Measurements from ENCODE around the gene TNS4.
"Not testable (repeated sequence)": the region's sequence is repeated elsewhere in the genome, so short reads cannot be mapped to it uniquely, and the experiment has no call there.

The TNS4 gene, protein sequence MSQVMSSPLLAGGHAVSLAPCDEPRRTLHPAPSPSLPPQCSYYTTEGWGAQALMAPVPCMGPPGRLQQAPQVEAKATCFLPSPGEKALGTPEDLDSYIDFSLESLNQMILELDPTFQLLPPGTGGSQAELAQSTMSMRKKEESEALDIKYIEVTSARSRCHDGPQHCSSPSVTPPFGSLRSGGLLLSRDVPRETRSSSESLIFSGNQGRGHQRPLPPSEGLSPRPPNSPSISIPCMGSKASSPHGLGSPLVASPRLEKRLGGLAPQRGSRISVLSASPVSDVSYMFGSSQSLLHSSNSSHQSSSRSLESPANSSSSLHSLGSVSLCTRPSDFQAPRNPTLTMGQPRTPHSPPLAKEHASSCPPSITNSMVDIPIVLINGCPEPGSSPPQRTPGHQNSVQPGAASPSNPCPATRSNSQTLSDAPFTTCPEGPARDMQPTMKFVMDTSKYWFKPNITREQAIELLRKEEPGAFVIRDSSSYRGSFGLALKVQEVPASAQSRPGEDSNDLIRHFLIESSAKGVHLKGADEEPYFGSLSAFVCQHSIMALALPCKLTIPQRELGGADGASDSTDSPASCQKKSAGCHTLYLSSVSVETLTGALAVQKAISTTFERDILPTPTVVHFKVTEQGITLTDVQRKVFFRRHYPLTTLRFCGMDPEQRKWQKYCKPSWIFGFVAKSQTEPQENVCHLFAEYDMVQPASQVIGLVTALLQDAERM

DNA sequence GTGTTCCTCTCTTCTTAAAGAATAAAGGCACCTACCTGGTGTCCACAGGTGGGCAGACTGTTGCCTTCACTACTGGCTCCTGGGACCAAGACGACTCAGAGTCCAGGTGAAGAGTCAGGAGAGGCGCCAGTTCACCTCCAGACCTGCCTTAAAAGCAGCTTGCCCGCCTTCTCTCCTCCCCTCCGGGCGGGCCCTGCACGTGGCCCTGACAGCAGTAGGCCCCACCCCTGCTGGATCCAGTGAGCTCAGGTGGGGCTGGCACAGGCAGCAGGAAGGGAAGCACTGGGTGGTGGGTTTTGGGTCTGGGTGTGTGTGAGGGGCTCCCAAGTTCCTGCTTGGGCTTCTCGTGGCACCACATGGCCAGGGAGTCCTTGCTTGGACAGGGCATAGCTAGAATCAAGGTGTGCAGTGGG is at the start of gene TNS4:
Gene TNS4, minus strand, starts transcription at position 125 of the 413 bp plus-strand sequence. CDS start 5,198 bp downstream, outside the sequence.
- in situ Hi-C loops (cut with HindIII; ENCODE audit: low pct_ligation_motif_present, low pct_unique_long_range_greater_than_20kb, low sequenced_read_pairs) = no loop called here
- DNase-seq = no peak

DNA sequence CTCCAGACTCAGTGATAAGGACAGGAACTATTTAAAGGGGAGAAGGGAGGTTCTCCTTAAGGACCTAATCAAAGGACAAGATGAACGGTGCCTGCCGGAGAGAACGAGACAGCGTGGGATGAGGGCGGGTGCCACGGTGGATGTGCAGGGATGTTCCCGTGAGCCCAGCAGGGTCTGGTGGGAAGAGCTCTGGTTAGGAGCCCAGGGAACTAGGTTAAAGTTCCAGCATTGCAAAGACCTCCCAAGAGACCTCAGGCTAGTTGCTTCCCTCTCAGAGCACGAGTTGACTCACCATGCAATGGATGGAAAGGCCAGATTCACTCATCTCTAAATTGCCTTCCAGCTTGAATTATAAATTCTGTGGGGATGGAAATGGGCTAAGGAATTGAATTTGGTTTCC is 49.2 kb upstream of the TNS4 start:
- in situ Hi-C loops (cut with HindIII; ENCODE audit: low pct_ligation_motif_present, low pct_unique_long_range_greater_than_20kb, low sequenced_read_pairs) = no loop called here
- DNase-seq = no peak

DNA sequence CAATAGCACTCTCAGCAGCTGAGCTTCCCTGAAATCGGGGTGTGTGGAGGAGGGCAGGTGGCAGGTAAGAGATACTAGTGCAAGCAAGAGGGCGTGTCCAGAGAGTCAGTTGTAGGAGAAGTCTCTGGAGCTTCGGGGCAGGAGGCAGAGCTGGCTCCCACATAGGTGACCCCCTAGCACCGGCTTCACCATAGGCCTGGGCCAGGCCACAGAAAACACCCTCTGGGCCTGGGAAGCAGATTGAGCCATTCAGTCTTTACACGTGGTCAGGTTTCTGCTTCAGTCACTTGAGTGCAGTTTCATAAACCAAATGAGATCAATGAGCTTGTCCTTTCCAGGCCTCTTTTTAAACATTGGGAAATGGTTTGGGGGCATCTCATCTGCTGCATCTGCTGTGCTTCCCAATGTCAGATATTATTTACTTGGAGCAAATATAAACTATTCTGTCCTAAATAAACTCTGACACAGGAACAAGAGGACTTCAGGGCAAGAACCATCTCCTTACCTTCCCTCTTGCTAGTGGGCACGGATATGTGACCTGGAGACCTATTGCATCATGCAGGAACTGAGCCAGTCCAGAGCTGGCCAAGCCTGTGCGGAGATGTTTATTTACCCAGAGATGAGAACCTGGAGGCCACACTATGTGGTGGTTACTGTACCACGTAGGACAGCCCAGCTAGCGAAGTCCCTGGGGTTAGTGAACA is 47.7 kb upstream of the TNS4 start:
- in situ Hi-C loops (cut with HindIII; ENCODE audit: low pct_ligation_motif_present, low pct_unique_long_range_greater_than_20kb, low sequenced_read_pairs) = loop anchor here (25.0 kb wide), 2 partner anchors 112 to 237 kb away; partner anchors contain the start of genes IGFBP4 and RARA
- no peak for DNase-seq

DNA sequence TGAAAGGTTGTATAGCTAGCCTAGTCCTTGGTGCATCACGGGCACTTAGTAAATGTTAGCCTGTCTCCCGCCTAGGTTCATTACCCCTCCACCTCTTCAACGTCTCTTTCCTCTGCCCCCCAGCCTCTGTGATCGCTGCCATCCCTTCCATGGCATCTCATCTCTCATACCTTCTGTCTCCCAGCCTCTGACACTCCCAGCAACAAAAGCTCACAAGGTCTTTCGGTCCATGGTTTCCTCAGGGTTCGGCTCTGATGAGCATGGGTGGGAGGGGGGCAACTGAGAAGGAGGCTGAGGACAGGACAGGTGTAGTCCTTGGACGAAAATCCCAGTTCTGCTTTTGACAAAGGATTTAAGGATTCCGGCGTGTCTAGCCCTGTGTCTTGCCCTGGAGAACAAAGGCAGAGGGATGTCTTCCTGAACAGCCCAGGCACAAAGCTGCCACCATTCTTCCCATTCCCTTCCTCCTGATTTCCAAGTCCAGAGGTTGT is 47.1 kb upstream of the TNS4 start:
- in situ Hi-C loops (cut with HindIII; ENCODE audit: low pct_ligation_motif_present, low pct_unique_long_range_greater_than_20kb, low sequenced_read_pairs) = loop anchor here (25.0 kb wide), 2 partner anchors 111 to 236 kb away; partner anchors contain the start of genes IGFBP4 and RARA
- no peak for DNase-seq

DNA sequence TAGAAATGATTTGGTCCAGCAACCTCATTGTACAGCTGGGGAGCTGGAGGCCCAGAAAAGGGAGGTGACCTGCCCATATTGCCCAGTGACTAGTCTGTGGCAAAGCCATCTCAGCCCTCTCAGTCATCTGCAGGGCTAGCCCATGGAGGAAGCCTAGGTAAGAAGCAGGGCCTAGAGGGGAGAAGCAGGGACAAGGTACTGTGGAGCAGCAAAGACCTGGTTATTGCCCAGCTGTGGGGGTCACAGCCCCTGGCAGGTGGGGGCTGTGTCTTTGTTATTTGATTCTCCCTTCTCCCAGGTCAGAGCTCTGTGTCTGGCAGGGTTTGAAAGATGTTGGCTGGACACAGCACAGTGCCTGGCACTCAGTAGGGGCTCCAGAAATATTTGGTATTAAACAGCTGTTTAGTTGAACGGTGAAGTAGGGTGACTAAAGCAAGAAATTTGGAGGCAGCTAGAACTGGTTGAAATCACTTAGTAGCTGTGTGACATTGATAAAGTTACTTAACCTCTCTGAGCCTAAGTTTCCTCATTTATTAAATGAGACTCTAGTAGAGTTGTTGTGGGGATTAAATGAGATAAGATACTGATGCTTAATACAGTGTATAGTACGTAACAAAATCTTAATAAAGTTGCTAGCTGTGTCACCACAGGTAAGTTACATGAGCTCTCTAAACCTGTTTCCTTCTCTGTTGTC is 46.5 kb upstream of the TNS4 start:
- in situ Hi-C loops (cut with HindIII; ENCODE audit: low pct_ligation_motif_present, low pct_unique_long_range_greater_than_20kb, low sequenced_read_pairs) = loop anchor here (25.0 kb wide), 2 partner anchors 111 to 236 kb away; partner anchors contain the start of genes IGFBP4 and RARA
- DNase-seq = no peak

DNA sequence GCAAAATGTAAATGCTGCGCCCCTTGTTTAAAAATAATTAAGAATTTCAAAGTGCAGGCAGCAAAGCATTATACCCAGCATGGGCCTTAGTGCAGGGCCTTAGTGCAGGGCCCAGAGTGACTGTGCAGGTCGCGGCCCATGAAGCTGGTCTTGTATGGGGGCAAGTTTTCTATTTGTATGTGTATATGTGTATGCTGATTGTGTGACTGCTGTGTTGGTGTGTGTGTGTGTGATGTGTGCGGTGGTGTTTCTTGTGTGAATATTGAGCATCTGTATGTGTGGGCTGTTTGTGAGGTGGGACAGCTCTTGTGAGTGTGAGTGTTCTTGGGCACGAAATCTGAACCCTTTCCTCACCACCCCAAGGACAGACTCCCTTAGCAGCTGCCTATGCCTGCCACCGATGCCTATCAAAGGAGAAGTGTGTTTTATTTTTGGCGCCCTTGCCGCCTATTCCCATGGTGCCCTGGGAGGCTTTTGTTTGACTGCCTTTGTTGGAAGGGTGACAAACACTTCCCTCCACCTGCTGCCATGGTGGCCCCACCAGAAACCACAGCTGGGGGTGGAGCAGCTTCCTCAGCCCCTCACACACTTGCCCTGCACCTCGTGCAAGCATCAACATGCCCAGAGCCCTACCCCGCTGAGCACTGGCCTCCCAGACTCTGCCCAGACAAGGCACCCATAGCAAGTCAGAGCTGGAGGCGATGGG is 45.8 kb upstream of the TNS4 start:
- no peak for DNase-seq
- in situ Hi-C loops (cut with HindIII; ENCODE audit: low pct_ligation_motif_present, low pct_unique_long_range_greater_than_20kb, low sequenced_read_pairs) = loop anchor here (25.0 kb wide), 2 partner anchors 110 to 235 kb away; partner anchors contain the start of genes IGFBP4 and RARA

DNA sequence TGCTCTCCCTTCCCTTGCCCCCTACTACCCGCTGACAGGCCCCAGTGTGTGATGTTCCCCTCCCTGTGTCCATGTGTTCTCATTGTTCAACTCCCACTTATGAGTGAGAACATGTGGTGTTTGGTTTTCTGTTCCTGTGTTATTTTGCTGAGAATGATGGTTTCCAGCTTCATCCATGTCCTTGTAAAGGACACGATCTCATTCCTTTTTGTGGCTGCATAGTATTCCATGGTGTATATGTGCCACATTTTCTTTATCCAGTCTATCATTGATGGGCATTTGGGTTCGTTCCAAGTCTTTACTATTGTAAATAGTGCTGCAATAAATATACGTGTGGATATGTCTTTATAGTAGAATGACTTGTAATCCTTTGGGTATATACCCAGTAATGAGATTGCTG is 45.1 kb upstream of the TNS4 start:
- in situ Hi-C loops (cut with HindIII; ENCODE audit: low pct_ligation_motif_present, low pct_unique_long_range_greater_than_20kb, low sequenced_read_pairs) = loop anchor here (25.0 kb wide), 2 partner anchors 109 to 234 kb away; partner anchors contain the start of genes IGFBP4 and RARA

DNA sequence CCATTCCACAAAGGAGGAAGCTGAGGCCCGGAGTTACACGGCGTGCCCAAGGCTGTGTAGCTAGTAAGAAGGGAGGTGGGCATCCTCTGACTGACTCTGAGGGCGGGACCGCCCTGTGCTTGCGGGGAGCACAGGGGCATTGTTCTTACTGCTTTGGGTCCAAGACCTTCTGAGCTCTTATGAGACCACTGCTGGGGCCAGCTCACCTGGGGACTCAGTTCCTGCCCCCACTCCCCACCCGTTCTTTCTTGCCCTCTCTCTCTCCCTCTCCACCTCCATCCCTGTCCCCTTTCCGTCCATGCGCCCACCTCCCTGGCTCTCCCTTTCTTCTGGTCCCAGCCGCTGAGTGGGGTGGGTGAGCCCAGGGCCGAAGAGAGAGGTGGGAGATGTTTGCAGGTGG is 44.2 kb upstream of the TNS4 start:
- in situ Hi-C loops (cut with HindIII; ENCODE audit: low pct_ligation_motif_present, low pct_unique_long_range_greater_than_20kb, low sequenced_read_pairs) = loop anchor here (25.0 kb wide), 2 partner anchors 108 to 233 kb away; partner anchors contain the start of genes IGFBP4 and RARA

More for the DNA sequence above, 45.1 kb upstream of the TNS4 start:
- DNase-seq = not testable (repeated sequence)

DNA sequence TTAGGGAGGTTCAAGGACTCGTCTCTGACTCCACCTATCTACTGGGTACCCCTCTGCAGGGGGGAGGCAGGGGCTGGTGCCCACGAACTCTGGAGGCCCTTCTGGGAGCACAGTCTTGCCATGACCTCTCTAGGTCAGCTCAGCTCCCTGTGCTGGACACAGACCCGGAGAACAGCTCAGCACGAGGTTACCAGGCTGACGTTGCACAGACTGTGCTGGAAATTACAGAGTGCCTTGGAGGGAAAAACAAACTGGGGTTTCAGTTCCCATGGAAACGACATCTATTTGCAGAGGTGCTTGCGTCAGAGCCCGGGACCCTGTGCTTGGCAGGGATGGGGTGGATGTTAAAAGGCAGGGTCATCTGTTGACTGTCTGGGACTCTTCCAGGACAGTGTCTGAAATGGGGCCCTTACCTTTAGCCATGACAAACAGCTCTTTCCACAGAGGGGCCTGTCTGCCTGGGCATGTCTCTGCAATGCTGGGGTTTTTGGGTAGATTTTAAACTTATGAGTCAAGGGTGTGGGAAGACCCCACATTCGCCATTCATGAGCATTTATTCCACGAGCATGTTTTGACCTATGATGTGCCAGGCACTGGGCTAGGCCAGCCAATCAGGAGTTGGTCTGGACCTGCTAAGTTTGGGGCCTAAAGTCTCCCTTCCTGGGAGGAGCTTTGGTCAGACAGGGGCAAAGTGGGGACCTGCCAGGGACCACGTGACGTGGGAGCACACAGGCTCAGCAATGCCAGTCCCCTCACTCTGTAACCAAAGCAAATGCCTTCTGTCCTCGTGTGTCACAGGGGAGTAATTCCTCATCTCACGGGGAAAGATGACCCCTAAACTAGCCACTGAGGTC is 41.4 kb upstream of the TNS4 start:
- no peak for DNase-seq
- in situ Hi-C loops (cut with HindIII; ENCODE audit: low pct_ligation_motif_present, low pct_unique_long_range_greater_than_20kb, low sequenced_read_pairs) = loop anchor here (25.0 kb wide), 2 partner anchors 105 to 230 kb away; partner anchors contain the start of genes IGFBP4 and RARA

More for the DNA sequence above, 44.2 kb upstream of the TNS4 start:
- DNase-seq = no peak

DNA sequence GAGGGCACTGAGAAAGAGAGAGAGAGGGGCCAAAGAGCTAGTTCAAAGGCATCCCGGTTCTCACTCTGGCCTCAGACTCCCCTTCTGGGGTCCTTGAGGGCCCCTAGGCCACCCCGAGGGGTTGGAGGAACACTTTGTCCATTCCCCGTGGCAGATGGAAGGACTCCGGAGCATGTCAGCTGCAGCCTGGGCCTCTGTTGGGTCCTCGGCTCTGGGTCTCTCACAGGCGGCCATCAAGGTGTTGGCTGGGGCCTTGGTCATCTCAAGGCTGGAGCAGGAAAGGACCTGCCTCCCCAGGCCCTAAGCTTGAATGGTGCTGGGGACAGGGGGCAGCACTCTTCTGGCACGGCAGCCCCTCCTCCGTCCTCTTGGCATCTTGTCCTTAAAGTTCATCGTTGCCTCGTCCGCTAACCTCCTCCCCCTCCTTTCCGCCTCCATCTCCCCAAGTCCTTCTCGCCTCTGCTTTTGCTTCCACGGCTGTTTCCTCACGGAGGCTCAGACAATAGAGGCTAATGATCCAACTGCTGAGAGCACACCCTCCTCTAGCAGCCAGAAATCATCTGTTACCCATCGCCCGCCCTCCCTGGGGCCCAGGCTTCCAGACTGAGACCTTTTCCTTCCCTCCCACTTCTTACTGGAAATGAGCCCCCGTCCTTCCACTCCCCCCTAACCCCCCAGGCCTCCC is 40.6 kb upstream of the TNS4 start:
- DNase-seq = no peak
- in situ Hi-C loops (cut with HindIII; ENCODE audit: low pct_ligation_motif_present, low pct_unique_long_range_greater_than_20kb, low sequenced_read_pairs) = loop anchor here (25.0 kb wide), 2 partner anchors 105 to 230 kb away; partner anchors contain the start of genes IGFBP4 and RARA

DNA sequence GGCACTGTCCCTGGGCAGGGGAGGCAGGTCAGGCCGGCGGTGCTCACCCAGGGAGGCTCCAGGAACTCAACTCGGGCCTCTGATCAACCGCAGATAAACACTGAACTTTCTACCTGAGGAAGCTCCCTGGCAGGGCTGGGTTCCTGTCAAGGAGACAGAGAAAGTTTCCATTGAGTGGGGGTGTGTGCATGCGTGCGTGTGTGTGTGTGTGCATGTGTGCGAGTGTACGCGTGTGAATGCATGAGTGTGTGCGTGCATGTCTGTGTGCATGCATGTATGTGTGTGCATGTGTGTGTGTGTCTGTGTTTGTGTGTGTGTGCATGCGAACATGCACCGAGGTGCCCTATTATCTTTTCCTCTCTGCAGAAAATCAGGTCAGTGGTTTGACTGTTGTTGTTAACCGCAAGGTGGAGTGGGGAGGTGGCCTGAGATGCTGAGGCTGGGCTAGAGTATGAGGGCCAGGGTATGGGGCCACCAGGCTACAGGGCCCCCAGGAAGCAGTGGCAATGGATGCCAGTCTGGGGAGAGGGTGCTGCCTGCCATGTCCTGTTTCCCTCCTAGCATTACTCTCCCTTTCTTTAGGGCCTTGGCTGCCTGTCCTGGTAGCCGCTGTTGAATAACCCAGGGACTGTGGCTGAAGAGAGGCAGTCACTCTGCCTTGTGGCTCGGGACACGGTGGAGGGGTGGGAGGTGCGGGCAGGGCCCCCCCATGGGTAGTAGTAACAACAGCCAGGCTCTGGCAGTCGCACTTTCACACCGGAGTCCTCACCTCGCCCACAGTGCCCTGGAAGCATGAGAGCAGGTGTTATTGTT is 39.8 kb upstream of the TNS4 start:
- DNase-seq = no peak
- in situ Hi-C loops (cut with HindIII; ENCODE audit: low pct_ligation_motif_present, low pct_unique_long_range_greater_than_20kb, low sequenced_read_pairs) = loop anchor here (25.0 kb wide), 2 partner anchors 104 to 229 kb away; partner anchors contain the start of genes IGFBP4 and RARA

DNA sequence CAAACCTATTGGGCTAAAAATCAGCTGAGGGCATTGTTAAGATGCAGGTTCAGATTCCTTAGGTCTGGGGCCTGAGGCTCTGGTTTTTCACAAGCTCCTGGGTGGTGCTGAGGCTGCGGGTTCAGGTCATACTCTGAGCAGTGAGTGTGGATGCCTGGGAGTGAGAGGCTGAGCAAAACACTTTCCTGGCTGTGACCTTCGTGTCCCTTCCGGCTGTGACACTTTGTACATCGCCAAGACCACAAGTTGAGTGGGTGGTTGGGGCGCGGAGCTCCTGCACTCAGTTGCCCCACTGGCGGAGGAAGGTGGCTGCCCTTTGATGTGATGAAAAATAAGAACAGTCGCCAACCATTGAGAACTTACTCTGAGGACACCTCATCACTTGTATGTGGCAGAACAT is 39.0 kb upstream of the TNS4 start:
- in situ Hi-C loops (cut with HindIII; ENCODE audit: low pct_ligation_motif_present, low pct_unique_long_range_greater_than_20kb, low sequenced_read_pairs) = loop anchor here (25.0 kb wide), 2 partner anchors 103 to 228 kb away; partner anchors contain the start of genes IGFBP4 and RARA
- no peak for DNase-seq

DNA sequence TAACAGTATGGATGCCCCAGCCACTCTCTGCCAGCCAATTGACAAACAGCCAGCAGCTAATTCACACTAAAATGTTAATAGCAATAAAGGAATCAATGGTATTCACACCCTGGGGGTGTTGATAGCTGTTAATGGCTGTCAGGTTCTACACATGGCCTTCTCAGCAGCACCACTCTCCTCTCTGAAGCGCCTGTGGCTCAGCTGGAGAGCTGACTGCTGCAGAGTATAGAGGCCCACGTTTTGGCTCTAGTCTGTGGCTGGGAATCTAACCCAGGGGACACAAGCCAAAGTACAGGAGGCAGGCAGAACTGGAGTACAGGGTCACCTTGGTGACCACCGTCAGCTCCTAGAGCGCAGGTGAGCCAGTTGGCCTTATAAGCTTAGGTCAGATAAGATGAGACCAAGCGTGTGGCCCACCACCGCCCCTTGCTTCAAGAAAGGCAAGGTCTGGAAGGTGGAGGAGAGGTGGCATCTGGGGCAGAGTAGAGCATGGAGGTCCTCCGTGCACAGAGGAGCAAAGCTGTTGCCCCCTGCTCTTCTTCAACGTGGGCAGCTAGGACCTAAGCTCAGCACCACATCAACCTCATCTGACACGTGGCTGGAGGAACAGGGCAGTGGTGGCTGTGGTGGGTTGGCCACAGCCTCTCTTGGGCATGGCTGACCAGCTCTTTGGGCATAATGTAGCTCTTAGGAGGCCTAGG is 38.4 kb upstream of the TNS4 start:
- in situ Hi-C loops (cut with HindIII; ENCODE audit: low pct_ligation_motif_present, low pct_unique_long_range_greater_than_20kb, low sequenced_read_pairs) = loop anchor here (25.0 kb wide), 2 partner anchors 103 to 228 kb away; partner anchors contain the start of genes IGFBP4 and RARA
- DNase-seq = no peak

Measured in ACHN (cell line).